ENCODE measurements around the gene STAM.

The STAM gene

DNA sequence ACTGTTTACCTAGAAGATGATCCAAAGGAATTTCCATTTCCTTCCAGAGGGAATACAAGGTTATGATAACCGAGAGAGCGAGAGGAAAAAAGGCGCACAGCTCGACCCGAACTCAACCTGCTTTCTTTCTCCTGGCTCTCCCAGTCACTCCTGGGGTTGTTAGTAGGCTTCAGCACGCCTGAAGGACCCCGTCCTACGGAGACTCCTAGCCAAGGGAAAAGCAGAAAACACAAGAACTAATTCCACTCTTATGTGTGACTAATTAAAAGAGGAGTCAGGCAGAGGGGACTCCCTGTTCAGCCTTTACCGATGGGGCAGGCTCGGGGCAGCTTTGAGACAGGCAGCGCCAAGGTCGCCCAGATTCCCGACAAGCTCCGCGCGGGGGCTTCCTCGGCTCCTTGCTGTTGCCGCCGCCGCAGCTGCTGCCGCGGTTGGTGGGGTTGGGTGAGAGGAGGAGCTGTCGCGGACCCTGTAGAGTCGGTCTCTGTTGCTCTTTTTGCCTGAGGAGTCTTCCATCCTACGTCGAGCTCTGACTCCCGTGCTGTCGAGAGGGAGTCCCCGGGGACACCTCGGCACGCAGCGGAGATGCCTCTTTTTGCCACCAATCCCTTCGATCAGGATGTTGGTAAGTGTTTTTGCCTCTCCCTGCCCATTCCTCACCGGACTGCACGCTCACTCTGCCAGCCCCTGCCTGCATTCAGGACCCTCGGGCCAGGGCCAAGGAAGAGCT, at the start of gene STAM:
TSS of gene STAM (plus strand) at position 397 of the 730 bp plus-strand sequence. CDS start at position 586, 189 bp downstream.
- TF ChIP-seq CTCF (IDR thresholded peaks at IDR 0.05): no peak

- no peak for TF ChIP-seq CTCF (IDR thresholded peaks at IDR 0.05)
These were observed 46.6 kb upstream of the STAM start for GRCh38 chr10:17597386-17597785.

DNA sequence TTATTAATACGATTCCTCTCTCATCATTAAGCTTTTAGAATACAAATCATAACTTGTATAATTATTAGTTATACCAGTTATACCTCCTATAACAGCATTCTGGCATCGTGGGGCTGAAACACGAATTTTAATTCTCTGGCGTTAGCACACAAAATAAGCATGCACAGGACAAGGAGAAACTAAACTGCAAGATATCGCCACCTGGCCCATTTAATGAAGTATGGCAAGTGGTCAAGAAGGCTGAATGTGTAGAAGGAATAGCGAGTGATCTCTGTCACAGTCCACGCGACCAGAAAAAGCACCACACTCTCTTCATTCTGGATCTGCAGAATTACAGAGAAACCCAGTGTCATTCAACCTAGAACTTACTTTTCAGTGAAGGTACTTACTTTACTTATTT, 44.9 kb upstream of the STAM start:
- TF ChIP-seq CTCF (IDR thresholded peaks at IDR 0.05): peak; percentile 42; the same call in 1 of the 2 replicates

DNA sequence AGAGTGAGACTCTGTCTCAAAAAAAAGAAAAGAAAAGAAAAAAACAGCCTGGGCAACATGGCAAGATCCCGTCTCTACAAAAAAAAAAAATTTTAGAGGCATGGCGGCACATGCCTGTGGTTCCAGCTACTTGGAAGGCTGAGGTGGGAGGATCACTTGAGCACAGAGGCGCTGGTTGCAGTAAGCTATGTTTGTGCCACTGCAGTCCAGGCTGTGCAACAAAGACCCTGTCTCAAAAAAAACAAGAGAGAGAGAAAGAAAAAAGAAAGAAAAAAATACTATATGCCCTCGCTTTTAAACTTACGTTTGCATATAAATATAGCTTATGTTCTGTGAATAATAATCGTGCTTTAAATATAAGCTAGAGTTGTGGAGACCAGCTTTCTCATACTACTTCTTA, 38.0 kb upstream of the STAM start:
- TF ChIP-seq CTCF (IDR thresholded peaks at IDR 0.05): no peak

DNA sequence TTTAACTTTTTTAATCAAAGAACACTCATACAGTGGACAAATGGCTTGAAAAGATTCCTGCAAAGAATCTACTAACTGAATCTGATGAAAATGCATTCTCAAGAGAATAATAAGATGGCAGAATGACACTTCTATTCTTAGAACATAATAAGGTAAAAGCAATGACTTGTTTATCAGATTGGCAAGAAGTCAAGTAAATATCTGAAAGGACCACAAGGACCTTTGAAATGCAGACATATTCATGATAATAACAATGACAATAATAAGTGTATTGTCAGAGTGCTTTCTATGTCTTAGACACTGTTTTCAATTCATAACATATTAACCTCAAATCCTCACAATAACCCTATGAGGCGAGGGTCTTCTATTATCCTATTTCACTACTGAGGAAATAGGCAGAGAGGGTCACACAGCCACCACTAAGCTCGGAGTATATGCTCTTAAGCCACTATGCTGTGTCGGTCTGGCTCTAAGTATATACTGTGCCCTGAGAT, 37.4 kb upstream of the STAM start:
- no peak for TF ChIP-seq CTCF (IDR thresholded peaks at IDR 0.05)

- no peak for TF ChIP-seq CTCF (IDR thresholded peaks at IDR 0.05)
These were observed 36.9 kb upstream of the STAM start for GRCh38 chr10:17607060-17607459.

GRCh38 chr10:17607603-17608332, 36.2 kb upstream of the STAM start:
- peak; percentile 84 for TF ChIP-seq CTCF (IDR thresholded peaks at IDR 0.05)

Measured in LNCAP (cell line).